Effector CD4-positive, alpha-beta T cell (primary cell): ENCODE measurements around the gene GLTP.
"Not testable (repeated sequence)": the region's sequence is repeated elsewhere in the genome, so short reads cannot be mapped to it uniquely, and the experiment has no call there.

ENCODE experiments used
- DNase-seq: peaks from one replicate; pipeline ENCODE4 v3.0.0-alpha.2; 2020

Gene GLTP

GRCh38 chr12:109876406-109876805 is 3.9 kb downstream of the GLTP start:
- DNase-seq: no peak

GRCh38 chr12:109875572-109876131 is 4.7 kb downstream of the GLTP start:
- DNase-seq: no peak

- DNase-seq: no peak
Measured at GRCh38 chr12:109873653-109874052, 6.7 kb downstream of the GLTP start.

- DNase-seq: no peak
Measured at GRCh38 chr12:109871668-109872314, 8.6 kb downstream of the GLTP start.

GRCh38 chr12:109870648-109871047 is 9.7 kb downstream of the GLTP start:
- DNase-seq: no peak

GRCh38 chr12:109868182-109869051 is 11.9 kb downstream of the GLTP start:
- DNase-seq: no peak

GRCh38 chr12:109864916-109865315 is 15.4 kb downstream of the GLTP start:
- DNase-seq: no peak

- DNase-seq: no peak
Measured at GRCh38 chr12:109863847-109864712, 16.3 kb downstream of the GLTP start.

- not testable (repeated sequence) for DNase-seq
Measured at GRCh38 chr12:109862491-109862890, 17.9 kb downstream of the GLTP start.

- DNase-seq: no peak
Measured at GRCh38 chr12:109861689-109862314, 18.5 kb downstream of the GLTP start.

- DNase-seq: no peak
Measured at GRCh38 chr12:109860977-109861376, 19.4 kb downstream of the GLTP start.

- no peak for DNase-seq
Measured at GRCh38 chr12:109858764-109859163, 21.6 kb downstream of the GLTP start.

GRCh38 chr12:109857715-109858114 is 22.6 kb downstream of the GLTP start:
- DNase-seq: no peak

GRCh38 chr12:109855377-109855776 is 25.0 kb downstream of the GLTP start:
- DNase-seq: no peak

- DNase-seq: not testable (repeated sequence)
Measured at GRCh38 chr12:109850518-109850917, 29.8 kb downstream of the GLTP start.

- no peak for DNase-seq
Measured at GRCh38 chr12:109847142-109847735, 33.1 kb downstream of the GLTP start.

- DNase-seq: no peak
Measured at GRCh38 chr12:109845824-109846205, 34.5 kb downstream of the GLTP start.

GRCh38 chr12:109844983-109845823 is 35.1 kb downstream of the GLTP start:
- DNase-seq: peak; percentile 84

- DNase-seq: no peak
Measured at GRCh38 chr12:109844091-109844490, 36.2 kb downstream of the GLTP start.

GRCh38 chr12:109842021-109842420 is 38.3 kb downstream of the GLTP start:
- no peak for DNase-seq

- DNase-seq: no peak
Measured at GRCh38 chr12:109841356-109841755, 39.0 kb downstream of the GLTP start.
